Measurements from ENCODE around the gene HES6. TPM values are rescaled to one million over a fixed set of nuclear protein-coding genes. Genes with fewer than 3 reads are reported as not detected.

Gene HES6
- total RNA-seq, 1 experiment from 2014 or later = 8.4 TPM

DNA sequence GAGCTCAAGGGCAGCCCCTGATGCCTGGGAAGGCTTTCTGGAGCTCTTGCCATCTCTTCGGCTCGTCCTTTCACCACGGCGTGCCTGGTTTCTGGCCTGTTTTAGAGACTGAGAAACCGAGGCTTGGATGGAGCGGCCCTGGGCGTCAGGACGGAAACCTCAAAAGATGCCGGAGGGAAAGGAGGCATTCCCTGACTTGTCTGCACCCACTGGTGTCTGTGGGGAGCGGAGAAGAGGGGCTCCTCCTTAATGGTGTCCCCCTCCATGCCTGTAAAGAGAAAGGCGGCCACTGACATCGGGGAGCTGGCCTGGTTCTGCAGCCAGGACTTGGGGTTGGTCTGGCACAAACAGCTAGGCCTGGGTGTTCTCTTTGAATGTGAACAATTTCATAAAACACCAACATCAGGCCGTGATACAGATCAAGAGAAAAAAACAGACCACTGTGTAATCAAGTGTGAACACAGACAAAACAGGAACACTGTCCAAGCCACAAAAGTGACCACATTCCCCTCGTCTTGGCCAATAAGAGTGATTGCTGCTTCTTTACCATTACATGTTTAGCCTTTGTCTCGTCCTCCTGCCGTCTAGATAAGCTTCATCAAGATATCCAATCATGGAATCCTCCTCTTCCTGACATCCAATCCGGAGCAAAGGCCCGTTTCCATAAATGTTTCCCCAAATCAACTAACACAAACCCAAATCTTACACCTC, 35.7 kb downstream of the HES6 start:
- Histone ChIP-seq H3K9me3 (ENCODE audit: insufficient read depth, low read depth) (no peaks in the 10 kb centered on the region; the same call in 1 of the 2 replicates), H3K9me2 (ENCODE audit: insufficient read depth) (no peaks in the 10 kb centered on the region), H3K79me2 (ENCODE audit: low read depth) (peaks cover 44% of the 10 kb centered on the region), H3K4me3 (peak overlapping the region; percentile 92), H4K20me1 (ENCODE audit: insufficient read depth) (peaks cover 34% of the 10 kb centered on the region), H3K4me2 (peak overlapping the region; percentile 83), H3K36me3 (ENCODE audit: low read depth) (peaks cover 4% of the 10 kb centered on the region; the same call in 1 of the 2 replicates), H3K4me1 (replicated peaks; ENCODE audit: insufficient read depth) (peaks cover 31% of the 10 kb centered on the region), H3F3A (ENCODE audit: insufficient read depth, low read depth) (peaks cover 12% of the 10 kb centered on the region; the same call in 1 of the 2 replicates), H2AFZ (peak overlapping the region; percentile 95), H3K27me3 (ENCODE audit: insufficient read depth, low read depth) (peaks cover 29% of the 10 kb centered on the region), H3K27ac (no peak overlapping the region)
- intact Hi-C loops (cut with micrococcal nuclease; ENCODE audit: unreplicated experiment) = no loop called here
- BruUV-seq (replicated peaks) = TSS peak; percentile 98
- ChIA-PET POLR2A (ENCODE audit: unreplicated experiment) (no interaction called here), CTCF (interaction anchor here (0.6 to 0.7 kb wide), 2 partner anchors 77 to 459 kb away, joined by 3 to 5 read pairs; no protein-coding TSS in a partner anchor)
- no peak for DNase-seq
- TF ChIP-seq, protein P1, sequence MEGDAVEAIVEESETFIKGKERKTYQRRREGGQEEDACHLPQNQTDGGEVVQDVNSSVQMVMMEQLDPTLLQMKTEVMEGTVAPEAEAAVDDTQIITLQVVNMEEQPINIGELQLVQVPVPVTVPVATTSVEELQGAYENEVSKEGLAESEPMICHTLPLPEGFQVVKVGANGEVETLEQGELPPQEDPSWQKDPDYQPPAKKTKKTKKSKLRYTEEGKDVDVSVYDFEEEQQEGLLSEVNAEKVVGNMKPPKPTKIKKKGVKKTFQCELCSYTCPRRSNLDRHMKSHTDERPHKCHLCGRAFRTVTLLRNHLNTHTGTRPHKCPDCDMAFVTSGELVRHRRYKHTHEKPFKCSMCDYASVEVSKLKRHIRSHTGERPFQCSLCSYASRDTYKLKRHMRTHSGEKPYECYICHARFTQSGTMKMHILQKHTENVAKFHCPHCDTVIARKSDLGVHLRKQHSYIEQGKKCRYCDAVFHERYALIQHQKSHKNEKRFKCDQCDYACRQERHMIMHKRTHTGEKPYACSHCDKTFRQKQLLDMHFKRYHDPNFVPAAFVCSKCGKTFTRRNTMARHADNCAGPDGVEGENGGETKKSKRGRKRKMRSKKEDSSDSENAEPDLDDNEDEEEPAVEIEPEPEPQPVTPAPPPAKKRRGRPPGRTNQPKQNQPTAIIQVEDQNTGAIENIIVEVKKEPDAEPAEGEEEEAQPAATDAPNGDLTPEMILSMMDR (conservative IDR thresholded peaks at IDR 0.05) = no peak
- TF ChIP-seq EZH2 (IDR thresholded peaks at IDR 0.05; ENCODE audit: low read depth) = no peak

DNA sequence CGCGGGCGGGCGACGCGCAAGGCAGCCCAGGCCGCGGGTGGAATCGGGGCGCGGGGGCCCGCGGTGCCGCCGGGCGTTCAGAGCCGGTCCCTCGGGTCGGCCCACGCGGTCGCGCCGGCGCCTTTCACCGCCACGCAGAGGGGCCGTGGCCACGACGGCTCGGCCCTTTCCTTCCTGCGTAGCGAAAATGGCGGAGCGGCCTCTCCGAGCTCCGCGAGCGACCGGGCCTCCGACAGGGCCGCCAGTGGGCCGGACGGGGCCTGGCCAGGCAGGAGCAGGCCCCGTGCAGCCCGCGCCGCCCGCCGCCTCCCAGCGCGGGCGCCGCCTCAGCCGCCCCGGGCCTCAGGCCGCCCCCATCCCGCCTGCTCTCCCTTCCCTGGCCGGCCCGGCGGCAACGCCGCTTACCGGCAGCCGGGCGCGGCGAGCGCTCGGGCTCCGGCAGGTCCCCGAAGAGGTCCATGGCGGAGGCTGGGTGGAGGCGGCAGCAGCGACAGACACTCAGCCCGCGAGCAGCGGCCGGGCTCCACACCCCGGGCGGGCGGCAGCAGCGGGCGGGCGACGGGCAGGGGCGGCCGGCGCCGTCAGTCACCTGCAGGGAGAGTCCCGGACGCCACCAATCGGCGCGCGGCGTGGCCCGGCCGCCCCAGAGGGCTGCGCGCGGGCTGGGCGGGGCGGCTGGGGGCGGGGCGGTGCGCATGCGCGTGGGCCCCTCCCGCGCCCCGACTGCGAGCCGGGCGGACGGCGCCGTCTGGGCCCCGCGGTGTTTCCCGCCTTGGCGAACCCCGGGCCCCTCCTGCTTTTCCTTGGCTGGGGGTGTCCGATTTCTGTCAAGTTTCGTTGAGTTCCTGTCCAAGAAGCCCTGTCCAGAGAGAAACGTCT, 36.5 kb downstream of the HES6 start, which contains the start of gene ILKAP:
TSS of gene ILKAP (minus strand) at position 602 of the 879 bp plus-strand sequence. CDS start at position 460, 142 bp downstream.
- peak within 1 kb of the TSS; percentile 95 for H2AFZ ChIP-seq
- peaks cover 21% of the 10 kb centered on the region for H3K27me3 ChIP-seq (ENCODE audit: insufficient read depth, low read depth)
- H3K4me3 ChIP-seq = peak within 1 kb of the TSS; percentile 92
- peak within 1 kb of the TSS; percentile 99 for H3K4me2 ChIP-seq
- no peak within 1 kb of the TSS for H3K27ac ChIP-seq
- no TSS peak for BruUV-seq (replicated peaks)
- peaks cover 42% of the 10 kb centered on the region for H4K20me1 ChIP-seq (ENCODE audit: insufficient read depth)
- peaks cover 52% of the 10 kb centered on the region for H3K79me2 ChIP-seq (ENCODE audit: low read depth)
- H3K9me3 ChIP-seq (ENCODE audit: insufficient read depth, low read depth) = no peaks in the 10 kb centered on the region; the same call in 1 of the 2 replicates
- TF ChIP-seq EZH2 (IDR thresholded peaks at IDR 0.05; ENCODE audit: low read depth) = no peak
- TF ChIP-seq, protein P1 (conservative IDR thresholded peaks at IDR 0.05) = no peak
- intact Hi-C loops (cut with micrococcal nuclease; ENCODE audit: unreplicated experiment) = no loop called here
- peaks cover 4% of the 10 kb centered on the region; the same call in 1 of the 2 replicates for H3K36me3 ChIP-seq (ENCODE audit: low read depth)
- peak; percentile 59 to 96 for DNase-seq
- H3K9me2 ChIP-seq (ENCODE audit: insufficient read depth) = no peaks in the 10 kb centered on the region
- CTCF ChIA-PET = interaction anchor here (0.6 to 0.7 kb wide), 2 partner anchors 76 to 459 kb away, joined by 3 to 5 read pairs; no protein-coding TSS in a partner anchor
- H3K4me1 ChIP-seq (replicated peaks; ENCODE audit: insufficient read depth) = peaks cover 33% of the 10 kb centered on the region
- peaks cover 15% of the 10 kb centered on the region; the same call in 1 of the 2 replicates for H3F3A ChIP-seq (ENCODE audit: insufficient read depth, low read depth)
- POLR2A ChIA-PET (ENCODE audit: unreplicated experiment) = no interaction called here
